ENCODE results near the gene TNK2.
A peak's percentile ranks its signal among the peaks of the same experiment; 100 is the strongest.
"Not testable (repeated sequence)": the region's sequence is repeated elsewhere in the genome, so short reads cannot be mapped to it uniquely, and the experiment has no call there.

TNK2 gene

DNA sequence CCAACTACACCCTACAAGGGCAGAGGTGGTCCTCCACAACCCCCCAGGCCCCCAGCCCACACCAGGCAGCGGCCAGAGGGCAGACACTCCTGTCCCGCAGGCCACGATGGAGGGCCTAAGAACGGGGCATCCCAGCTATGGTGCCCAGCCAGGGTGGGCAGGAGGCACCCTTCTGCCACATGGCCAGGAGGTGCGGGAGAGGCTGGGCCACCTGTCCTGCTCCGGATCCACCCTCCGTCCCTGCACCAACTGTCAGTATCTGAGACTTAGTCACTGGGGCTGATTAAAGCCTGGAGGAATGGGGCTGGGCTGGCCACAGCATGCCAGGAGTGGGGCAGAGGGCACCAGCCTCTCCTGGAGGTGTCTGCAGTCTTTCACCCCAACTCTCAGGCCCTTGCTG is 37.9 kb downstream of the TNK2 start:
- DNase-seq (ENCODE audit: low read depth) = no peak

GRCh38 chr3:195869413-195870001 is 38.8 kb downstream of the TNK2 start:
- no peak for DNase-seq (ENCODE audit: low read depth)

DNA sequence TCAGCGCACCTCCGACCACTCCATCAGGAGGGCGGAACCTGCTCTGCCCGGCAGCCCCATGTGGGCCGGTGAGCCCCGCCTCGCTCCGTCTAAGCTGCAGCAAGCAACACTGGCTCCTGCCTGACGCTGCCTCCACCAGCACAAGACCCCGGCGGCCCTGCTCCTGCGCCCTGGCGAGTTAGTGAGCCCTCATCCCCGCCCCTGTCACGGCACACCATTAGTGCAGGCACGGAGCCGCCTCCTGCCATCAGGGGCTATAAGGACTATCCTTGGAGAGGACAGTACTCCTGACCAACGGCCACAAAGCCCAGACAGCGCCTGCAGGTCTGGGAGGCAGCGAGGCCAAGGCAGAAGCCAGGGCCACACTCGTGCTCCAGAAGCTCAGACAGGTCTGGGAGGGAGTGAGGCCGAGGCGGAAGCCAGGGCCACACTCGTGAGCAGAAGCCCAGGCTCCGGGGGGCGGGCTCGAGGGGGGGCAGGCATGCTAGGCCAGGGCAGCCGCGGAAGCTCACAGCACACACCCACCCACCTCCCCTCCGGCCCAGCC is 39.4 kb downstream of the TNK2 start:
- no peak for DNase-seq (ENCODE audit: low read depth)

DNA sequence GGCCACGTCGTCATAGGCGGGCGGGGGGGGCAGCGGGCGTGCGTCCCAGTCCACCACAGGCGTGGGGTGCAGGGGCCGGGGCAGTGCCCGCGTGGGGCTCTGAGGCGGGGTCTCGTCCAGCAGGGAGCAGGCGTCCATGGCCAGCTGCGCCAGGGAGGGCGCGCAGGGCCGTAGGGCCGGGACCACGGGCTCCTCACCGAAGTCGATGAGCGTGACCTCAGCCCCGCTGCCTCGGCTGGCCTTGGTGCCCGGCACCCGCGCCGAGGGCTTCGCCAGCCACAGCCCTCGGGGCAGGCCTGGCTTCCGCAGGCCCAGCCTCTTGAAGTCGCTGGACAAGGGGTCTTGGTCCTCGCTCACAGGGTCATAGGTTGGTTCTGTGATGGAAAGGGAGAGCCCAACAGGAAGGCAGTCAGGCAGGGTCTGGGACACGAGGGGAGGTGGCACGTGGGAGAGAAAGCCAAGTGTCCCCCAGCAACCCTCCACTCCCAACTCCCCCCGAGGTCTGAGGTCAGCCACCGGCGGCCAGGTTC is 40.0 kb downstream of the TNK2 start:
- DNase-seq (ENCODE audit: low read depth) = no peak

GRCh38 chr3:195867631-195868335 is 40.6 kb downstream of the TNK2 start:
- DNase-seq (ENCODE audit: low read depth) = no peak

DNA sequence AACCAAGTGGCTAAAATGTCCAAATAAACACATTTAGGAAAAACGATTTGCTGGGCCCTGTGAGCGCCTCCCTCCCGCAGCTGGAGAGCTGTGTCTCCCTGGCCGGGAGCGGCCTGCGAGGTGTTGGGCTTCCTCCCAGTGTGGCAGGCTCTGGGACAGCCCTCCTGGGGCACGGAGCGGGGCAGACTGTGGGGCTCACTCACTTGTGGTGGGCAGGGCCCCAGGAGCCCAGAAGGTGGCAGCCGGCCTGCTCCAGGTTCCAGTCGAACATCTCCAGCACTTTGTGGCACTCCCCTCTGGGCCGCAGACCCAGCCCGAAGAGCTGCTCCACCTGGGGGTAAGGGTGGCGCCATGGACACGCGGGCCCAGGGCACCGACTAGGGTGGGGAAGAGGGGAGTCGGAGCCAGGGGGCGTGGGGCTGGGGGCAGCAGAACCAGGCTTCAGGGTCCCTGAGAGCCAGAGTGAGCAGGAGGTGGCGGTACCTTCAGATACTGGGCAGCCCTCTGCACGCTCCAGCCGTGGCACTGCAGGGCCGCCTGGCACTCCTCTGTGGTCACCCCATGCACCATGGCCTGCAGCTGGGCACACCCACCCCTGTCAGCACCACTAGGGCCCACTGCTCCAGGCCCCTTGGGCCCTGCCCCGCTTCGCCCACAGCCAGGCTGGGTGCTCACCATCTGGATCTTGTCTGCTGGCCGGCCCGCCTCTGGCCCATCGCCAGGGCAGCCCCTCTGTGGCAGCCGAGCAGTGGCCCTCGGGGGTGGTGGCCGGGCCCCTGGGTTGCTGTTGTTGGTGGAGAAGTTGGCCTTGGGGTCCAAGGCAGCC is 41.5 kb downstream of the TNK2 start:
- DNase-seq (ENCODE audit: low read depth) = no peak

- DNase-seq (ENCODE audit: low read depth) = no peak
These were observed 42.6 kb downstream of the TNK2 start for GRCh38 chr3:195865752-195866151.

DNA sequence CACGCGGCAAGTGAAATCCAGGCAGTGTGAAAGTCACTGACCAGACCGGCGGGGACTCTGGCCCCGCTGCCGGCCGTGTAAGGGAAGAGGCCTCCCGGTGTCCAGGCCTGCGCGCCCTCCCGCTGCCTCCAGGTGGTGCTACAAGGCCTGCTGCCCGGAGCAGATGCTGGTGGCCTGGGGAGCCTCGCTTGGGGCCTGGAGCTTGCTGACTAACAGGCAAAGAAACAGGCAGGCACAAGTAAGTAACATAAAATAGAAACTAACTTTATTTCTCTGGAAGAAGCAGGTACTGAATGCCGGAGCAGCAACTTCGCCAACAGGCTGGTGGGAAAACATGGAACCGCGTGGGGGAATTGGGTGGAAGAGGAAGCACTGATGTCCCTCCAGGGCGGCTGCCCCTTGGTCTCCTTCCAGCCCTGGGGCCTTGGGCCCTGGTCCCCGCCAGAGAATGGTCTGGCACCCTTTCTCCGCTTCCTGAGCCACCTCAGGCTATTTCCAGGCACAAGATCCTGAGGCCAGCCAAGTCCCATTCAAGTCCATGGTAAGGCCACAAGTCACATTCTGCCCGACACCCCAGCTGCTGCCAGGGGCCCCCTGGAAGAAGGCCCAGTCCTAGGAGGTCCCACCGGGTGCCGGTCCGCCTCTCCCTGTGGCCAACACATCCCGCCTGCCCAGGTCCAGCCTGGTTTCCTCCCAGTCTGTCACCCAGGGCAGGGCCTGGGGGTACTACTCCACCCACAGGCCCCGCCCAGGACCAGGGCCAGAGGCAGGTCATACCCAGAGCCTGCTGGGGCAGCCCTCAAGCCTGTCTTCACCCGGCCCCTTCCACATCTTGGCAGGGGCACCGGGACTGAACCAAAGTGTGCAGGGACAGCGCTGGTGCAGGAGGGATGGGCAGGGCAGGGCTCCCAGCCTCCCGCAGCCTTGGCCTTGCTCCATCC is 45.0 kb downstream of the TNK2 start:
- DNase-seq (ENCODE audit: low read depth) = peak; percentile 53

GRCh38 chr3:195862318-195862717 is 46.0 kb downstream of the TNK2 start:
- DNase-seq (ENCODE audit: low read depth) = not testable (repeated sequence)

DNA sequence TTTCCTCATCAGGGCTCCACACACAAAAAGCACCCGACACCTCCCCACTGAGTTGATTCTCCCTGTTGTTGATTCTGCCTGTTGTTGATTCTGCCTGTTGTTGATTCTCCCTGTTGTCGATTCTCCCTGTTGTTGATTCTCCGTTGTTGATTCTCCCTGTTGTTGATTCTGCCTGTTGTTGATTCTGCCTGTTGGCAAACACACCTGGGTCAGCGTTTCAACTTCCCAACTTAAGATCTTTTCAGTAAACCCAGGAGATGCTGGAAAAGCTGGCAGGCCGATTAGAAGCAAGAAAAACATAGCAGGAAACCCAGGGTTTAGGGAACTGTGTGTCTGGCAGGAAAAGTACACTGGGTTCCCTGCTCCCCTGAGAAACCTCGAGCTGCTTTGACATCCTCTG is 47.9 kb downstream of the TNK2 start:
- DNase-seq (ENCODE audit: low read depth) = no peak

GRCh38 chr3:195859846-195860411 is 48.4 kb downstream of the TNK2 start:
- DNase-seq (ENCODE audit: low read depth) = no peak

- DNase-seq (ENCODE audit: low read depth) = peak; percentile 72
These were observed 49.1 kb downstream of the TNK2 start for GRCh38 chr3:195859061-195859845.

DNA sequence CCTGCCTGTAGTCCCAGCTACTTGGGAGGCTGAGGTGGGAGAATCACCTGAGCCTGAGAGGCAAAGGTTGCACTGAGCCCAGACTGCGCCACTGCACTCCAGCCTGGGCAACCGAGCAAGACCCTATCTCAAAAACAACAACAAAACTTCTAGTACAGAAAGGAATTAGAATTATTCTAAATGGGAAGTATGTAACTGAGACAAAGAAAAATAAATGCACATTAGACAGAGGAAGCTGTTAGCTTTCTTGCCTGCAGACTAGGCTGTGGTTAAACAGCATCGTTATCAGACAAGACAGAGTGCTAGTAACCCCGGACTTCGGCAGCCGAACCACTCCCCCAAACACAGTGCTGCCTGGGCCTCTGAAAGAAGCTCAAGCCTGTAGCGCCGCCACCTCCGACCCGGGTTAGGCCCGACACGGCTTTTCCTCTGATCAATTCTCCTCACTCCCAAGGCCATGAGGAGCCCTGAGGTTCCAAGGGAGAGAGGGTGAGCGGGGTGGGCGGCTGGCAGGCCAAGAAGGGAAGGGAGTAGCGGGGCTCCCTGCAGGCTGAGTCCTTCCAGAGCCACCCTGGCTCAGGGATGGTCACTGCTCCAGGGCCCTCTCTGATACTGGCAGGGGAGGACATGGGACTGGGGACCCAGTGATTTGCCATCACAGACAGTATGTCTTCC is 51.8 kb downstream of the TNK2 start:
- DNase-seq (ENCODE audit: low read depth) = no peak

DNA sequence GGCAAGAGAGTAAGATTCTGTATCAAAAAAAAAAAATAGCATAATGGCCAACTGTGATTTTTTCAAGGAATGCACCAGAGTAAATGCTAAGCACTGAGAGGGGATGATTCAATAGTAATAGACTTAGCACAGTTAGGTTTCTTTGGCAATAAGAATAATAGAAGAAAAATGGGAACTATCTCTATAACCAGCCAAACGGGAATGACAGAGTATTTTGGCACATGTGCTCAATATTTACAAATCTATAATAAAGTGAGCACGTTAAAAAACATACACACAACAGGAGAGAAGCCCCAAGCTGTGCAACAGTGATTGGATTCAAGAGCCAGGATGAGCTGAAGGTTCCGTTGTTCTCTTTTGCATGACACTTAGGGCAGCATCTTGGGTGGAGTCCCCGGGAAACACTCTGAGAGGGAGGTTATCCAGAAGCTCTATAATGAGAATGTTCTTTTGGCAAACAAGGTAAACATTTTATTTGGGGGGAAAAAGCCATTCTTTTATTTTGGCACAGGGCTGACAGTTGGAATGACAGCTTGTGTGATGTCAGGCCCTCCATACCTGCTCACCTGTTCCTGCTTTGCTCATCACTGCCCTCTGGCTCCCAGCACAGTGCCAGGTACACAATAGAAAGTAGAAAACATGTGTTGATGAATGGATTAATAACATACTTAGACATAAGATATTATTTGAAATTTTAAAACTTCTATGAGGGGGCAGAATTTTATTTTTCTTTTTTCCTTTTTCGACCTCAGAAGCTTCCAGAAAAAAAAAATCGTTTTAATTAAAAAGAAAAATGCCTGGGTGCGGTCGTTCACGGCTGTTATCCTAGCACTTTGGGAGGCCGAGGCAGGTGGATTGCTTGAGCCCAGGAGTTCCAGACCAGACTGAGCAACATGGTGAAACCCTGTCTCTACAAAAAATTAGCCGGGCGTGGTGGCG is 52.6 kb downstream of the TNK2 start:
- no peak for DNase-seq (ENCODE audit: low read depth)

DNA sequence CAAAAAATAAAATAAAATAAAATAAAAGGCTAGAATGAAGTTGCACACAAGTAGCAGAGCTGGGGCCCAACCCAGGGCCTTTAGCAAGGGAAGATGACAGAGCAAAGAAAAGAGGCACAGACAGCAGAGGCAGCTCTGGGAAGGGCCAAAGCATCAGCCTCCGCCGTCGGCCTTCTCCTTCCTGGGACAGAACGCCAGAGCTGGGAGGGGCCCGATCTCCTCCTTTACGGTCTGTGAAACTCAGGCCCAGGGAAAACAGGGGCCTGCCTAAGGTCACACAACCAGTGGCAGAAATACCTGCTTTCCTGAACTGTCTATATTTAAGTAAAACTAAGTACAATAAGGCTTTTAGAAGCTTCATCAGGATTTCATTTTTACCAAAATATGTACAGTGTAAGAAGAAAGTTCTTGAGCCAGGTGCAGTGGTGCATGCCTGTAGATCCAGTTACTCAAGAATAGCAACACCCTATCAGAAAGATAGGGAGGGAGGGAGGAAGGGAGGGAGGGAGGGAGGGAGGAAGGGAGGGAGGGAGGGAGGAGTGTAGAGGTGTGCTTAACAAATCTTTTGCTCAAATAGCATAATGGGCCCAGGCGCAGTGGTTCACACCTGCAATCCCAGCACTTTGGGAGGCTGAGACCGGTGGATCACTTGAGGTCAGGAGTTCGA is 53.6 kb downstream of the TNK2 start:
- DNase-seq (ENCODE audit: low read depth) = no peak

DNA sequence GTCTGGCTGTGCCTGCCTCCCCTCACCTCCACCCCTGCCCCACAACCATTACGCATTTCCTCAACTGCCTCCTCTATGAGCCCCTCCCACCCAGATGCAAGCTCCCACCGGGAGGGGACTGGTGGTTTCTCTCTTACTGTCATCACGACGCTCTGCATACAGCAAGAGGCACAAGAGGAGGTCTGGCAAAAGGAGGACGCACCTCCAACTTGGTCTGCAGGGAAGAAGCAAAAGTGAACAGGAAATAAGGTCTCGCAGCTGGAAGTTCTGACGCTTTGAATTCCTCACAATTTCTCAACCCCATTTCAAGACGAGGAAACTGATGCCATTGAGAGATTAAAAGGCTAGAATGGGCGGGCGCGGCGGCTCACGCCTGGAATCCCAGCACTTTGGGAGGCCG is 54.4 kb downstream of the TNK2 start:
- DNase-seq (ENCODE audit: low read depth) = no peak

DNA sequence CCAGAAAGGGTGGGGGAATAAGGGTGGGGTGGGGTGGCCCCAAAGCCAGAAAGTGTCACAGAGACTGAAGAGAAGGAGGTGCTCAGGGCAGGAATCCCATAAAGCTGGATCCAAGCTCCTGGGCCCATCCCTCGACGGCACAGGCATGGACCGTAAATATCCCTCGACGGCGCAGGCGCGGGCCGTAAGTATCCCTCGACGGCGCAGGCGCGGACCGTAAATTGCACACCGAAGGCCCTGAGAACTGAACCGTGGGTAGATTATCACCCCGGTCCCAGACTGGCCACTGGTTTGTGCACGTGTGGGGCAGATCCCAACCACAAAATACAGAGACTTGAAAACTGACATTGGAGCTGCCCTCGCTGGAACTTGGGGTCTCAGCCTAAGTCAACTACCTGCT is 55.3 kb downstream of the TNK2 start:
- no peak for DNase-seq (ENCODE audit: low read depth)
